Stomach (tissue), 9 donors: ENCODE data around the gene PLPP3. TPM values are rescaled to one million over a fixed set of nuclear protein-coding genes. Genes with fewer than 3 reads are reported as not detected.

Experiments used
- DNase-seq, 2 donors: peaks; one replicate each; pipeline versions ENCODE4 v3.0.0 to v3.0.0-alpha.2; 2013 to 2019
- H3K27ac ChIP-seq, 5 donors: fragments of 200-600 bp in 4 of 5; sonication (generic) in 4 of 5; one replicate each; pipeline ENCODE4 v1.5.1; 2013 to 2019; ENCODE audit warnings: mild to moderate bottlenecking in 1 of 5, moderate library complexity in 1 of 5
- H3K27me3 ChIP-seq, 3 donors: fragments of 200-600 bp; sonication (generic); one replicate each; pipeline ENCODE4 v1.5.1; 2017 to 2019; ENCODE audit warnings: mixed run types in 1 of 3
- H3K36me3 ChIP-seq, 4 donors: fragments of 200-600 bp; sonication (generic); 1 replicate in 3 of 4; 2 replicates in 1 of 4; pipeline ENCODE4 v1.5.1; 2016 to 2019
- H3K4me1 ChIP-seq, 4 donors: fragments of 200-600 bp; sonication (generic); one replicate each; pipeline ENCODE4 v1.5.1; 2016 to 2019
- H3K4me3 ChIP-seq, 4 donors: fragments of 200-600 bp; sonication (generic) in 3 of 4; one replicate each; pipeline ENCODE4 v1.5.1; 2016 to 2019; ENCODE audit warnings: mild to moderate bottlenecking in 1 of 4
- H3K9me3 ChIP-seq, 4 donors: fragments of 200-600 bp; sonication (generic); one replicate each; pipeline ENCODE4 v1.5.1; 2016 to 2019
- CTCF ChIP-seq, 7 experiments: fragments of 450-650 bp in 4 of 7; fragments of 200-600 bp in 3 of 7; sonication (generic) in 3 of 7; IDR thresholded peaks; one replicate each; pipeline ENCODE4 v1.5.1; 2016 to 2019; ENCODE audit warnings: antibody characterized with exemption in 7 of 7, control low read depth in 2 of 7, mild to moderate bottlenecking in 1 of 7
- EP300 ChIP-seq: sonication (generic); formaldehyde crosslinking; IDR thresholded peaks from one replicate; pipeline ENCODE4 v1.6.1; 2017; ENCODE audit warnings: antibody characterized with exemption
- POLR2A ChIP-seq, 4 donors: fragments of 450-650 bp; IDR thresholded peaks; one replicate each; pipeline ENCODE4 v1.6.1; 2016; ENCODE audit warnings: antibody characterized with exemption in 4 of 4, control low read depth in 2 of 4, mild to moderate bottlenecking in 1 of 4, moderate library complexity in 1 of 4
- POLR2AphosphoS5 ChIP-seq, 3 donors: sonication (generic); formaldehyde crosslinking; IDR thresholded peaks; one replicate each; pipeline ENCODE4 v1.6.1; 2016; ENCODE audit warnings: antibody characterized with exemption in 3 of 3
- WGBS, 5 donors: extraction: QIAGEN DNeasy Blood & Tissue Kit in 3 of 5; methylation state at CpG; one replicate each; pipeline versions ENCODE4 v1.1.5 to v1.1.7; 2013 to 2018; 5-methylcytosine and 5-hydroxymethylcytosine counted together
- intact Hi-C: fragments of 100-400 bp; cut with DNase I; formaldehyde crosslinking; loops from one replicate; pipeline ENCODE4 v1.15.1; 2023; ENCODE audit warnings: low total_unique reads
- polyA plus RNA-seq, 3 donors: library from polyadenylated mRNA; stranded (reverse); fragments of 200-250 nt; gene quantifications; one replicate each; pipeline ENCODE4 v1.2.3, GENCODE V29; 2013
- total RNA-seq, 5 donors: library from RNA; depleted of rRNA; stranded (reverse); fragments of >200 nt; gene quantifications; one replicate each; pipeline versions ENCODE4 v1.1.0 to v1.2.3, GENCODE V29; 2014 to 2016
- donor health status: healthy with polysubstance abuse.
- donor health status: Bipolar disorder and iron deficiency.
- donor health status: healthy.

PLPP3 gene
- total and polyA plus RNA-seq, 8 donors = 11.1 to 145 (median 46.1) TPM

DNA sequence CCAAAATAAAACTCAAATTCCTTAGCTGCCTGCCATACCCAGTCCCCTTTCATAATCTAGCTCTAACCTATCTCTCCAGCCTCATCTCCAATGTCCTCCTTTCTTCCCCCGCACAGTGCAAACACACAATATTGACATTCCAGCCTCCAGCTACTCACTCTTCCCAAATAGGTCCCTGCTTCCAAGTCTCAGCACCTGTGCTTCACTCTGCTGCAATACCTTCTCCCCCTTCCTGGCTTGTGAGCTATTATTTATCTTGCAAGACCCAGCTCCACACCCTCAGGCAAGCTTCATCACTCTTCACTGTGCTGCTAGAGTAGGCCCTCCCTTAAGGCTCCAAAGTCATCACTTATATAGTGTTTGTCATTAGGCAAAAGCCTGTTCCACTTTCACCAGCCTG is 9.7 kb downstream of the PLPP3 start:
- Histone ChIP-seq H3K4me3 (no peak overlapping the region), H3K27me3 (no peaks in the 10 kb centered on the region), H3K36me3 (no peaks in the 10 kb centered on the region), H3K9me3 (no peaks in the 10 kb centered on the region), H3K4me1 (peaks cover 48 to 85% (median 62%) of the 10 kb centered on the region in 4 donors), H3K27ac (peak overlapping the region in 3 of 5 donors; percentile 36 to 66 (median 38))
- 21 to 53% (median 37%) methylated on average over 1 of the region's 1 CpG for WGBS, 5 donors
- intact Hi-C loops = loop anchor here (10.0 kb wide), 1 partner anchor 65 kb away; no protein-coding TSS in a partner anchor
- TF ChIP-seq EP300 (no peak), POLR2AphosphoS5 (IDR thresholded peaks at IDR 0.05) (no peak), POLR2A (IDR thresholded peaks at IDR 0.05) (no peak), CTCF (IDR thresholded peaks at IDR 0.05) (no peak)
- DNase-seq = peak in 1 of 2 donors; percentile 22

- intact Hi-C loops = loop anchor here (10.0 kb wide), 1 partner anchor 62 kb away; no protein-coding TSS in a partner anchor
- no peak overlapping the region for H3K4me3 ChIP-seq
- WGBS, 5 donors = 75 to 85% (median 81%) methylated on average over 5 of the region's 5 CpGs
- no peaks in the 10 kb centered on the region for H3K9me3 ChIP-seq
- H3K36me3 ChIP-seq = no peaks in the 10 kb centered on the region
- H3K27me3 ChIP-seq = no peaks in the 10 kb centered on the region
- H3K27ac ChIP-seq = peak overlapping the region in 1 of 5 donors; percentile 1
- H3K4me1 ChIP-seq = peaks cover 34 to 88% (median 59%) of the 10 kb centered on the region in 4 donors
- DNase-seq = no peak
- no peak for TF ChIP-seq POLR2A (IDR thresholded peaks at IDR 0.05)
- no peak for TF ChIP-seq POLR2AphosphoS5 (IDR thresholded peaks at IDR 0.05)
Measured at GRCh38 chr1:56566994-56567393, 12.4 kb downstream of the PLPP3 start.

GRCh38 chr1:56566061-56566744 is 13.2 kb downstream of the PLPP3 start:
- Histone ChIP-seq H3K36me3 (no peaks in the 10 kb centered on the region), H3K27ac (peak overlapping the region in 3 of 5 donors; percentile 33 to 45 (median 42)), H3K4me3 (no peak overlapping the region), H3K4me1 (peaks cover 31 to 90% (median 56%) of the 10 kb centered on the region in 4 donors), H3K9me3 (no peaks in the 10 kb centered on the region), H3K27me3 (no peaks in the 10 kb centered on the region)
- intact Hi-C loops = loop anchor here (10.0 kb wide), 1 partner anchor 61 kb away; no protein-coding TSS in a partner anchor
- peak in 1 of 2 donors; percentile 30 for DNase-seq
- WGBS, 5 donors = 46 to 55% (median 49%) methylated on average over 9 of the region's 9 CpGs
- TF ChIP-seq CTCF (IDR thresholded peaks at IDR 0.05) = no peak
- TF ChIP-seq POLR2A (IDR thresholded peaks at IDR 0.05) = no peak
- no peak for TF ChIP-seq EP300
- no peak for TF ChIP-seq POLR2AphosphoS5 (IDR thresholded peaks at IDR 0.05)

- H3K36me3 ChIP-seq = no peaks in the 10 kb centered on the region
- peaks cover 22 to 75% (median 44%) of the 10 kb centered on the region in 4 donors for H3K4me1 ChIP-seq
- H3K4me3 ChIP-seq = no peak overlapping the region
- TF ChIP-seq POLR2A (IDR thresholded peaks at IDR 0.05) (no peak), POLR2AphosphoS5 (IDR thresholded peaks at IDR 0.05) (no peak)
- DNase-seq = no peak
- H3K27ac ChIP-seq = peak overlapping the region in 3 of 5 donors; percentile 21 to 45 (median 37)
- intact Hi-C loops = loop anchor here (10.0 kb wide), 1 partner anchor 60 kb away; no protein-coding TSS in a partner anchor
- 72 to 79% (median 73%) methylated on average over 2 of the region's 2 CpGs for WGBS, 5 donors
- no peaks in the 10 kb centered on the region for H3K27me3 ChIP-seq
- no peaks in the 10 kb centered on the region for H3K9me3 ChIP-seq
Measured at GRCh38 chr1:56564615-56565014, 14.7 kb downstream of the PLPP3 start.

DNA sequence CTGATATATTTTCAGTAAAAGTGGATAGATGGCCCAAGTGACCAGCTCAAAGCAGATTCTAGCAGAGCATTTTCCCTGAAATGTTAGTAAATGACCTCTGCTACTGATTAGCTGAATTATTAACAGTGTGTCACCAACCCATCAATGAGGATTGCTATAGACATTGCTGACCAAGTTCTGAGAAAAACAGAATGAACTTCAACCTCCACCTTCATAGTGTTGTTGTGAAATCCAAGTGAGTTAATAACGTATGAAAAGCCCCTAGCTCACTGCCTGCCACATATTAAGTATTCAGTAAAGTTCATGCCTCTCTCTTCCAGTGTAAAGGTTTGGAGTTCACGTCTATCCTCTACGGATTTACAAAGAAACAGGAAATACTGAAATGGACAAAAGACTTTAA is 15.8 kb downstream of the PLPP3 start:
- Histone ChIP-seq H3K27me3 (no peaks in the 10 kb centered on the region), H3K9me3 (no peaks in the 10 kb centered on the region), H3K27ac (peak overlapping the region in 2 of 5 donors; percentile 3 to 20), H3K4me1 (peaks cover 21 to 70% (median 41%) of the 10 kb centered on the region in 4 donors), H3K4me3 (no peak overlapping the region), H3K36me3 (no peaks in the 10 kb centered on the region)
- intact Hi-C loops = loop anchor here (10.0 kb wide), 1 partner anchor 59 kb away; no protein-coding TSS in a partner anchor
- TF ChIP-seq POLR2AphosphoS5 (IDR thresholded peaks at IDR 0.05) (no peak), EP300 (no peak), CTCF (IDR thresholded peaks at IDR 0.05) (no peak), POLR2A (IDR thresholded peaks at IDR 0.05) (no peak)
- WGBS, 5 donors = 46 to 74% (median 73%) methylated on average over 3 of the region's 3 CpGs
- no peak for DNase-seq
